HepG2 (cell line): ENCODE data around the gene AUTS2. TPM values are rescaled to one million over a fixed set of nuclear protein-coding genes. Genes with fewer than 3 reads are reported as not detected.

ENCODE experiments used
- ATAC-seq: fragments of 200-7000 bp; cut with Tn5 transposase; 3 replicates; pipeline ENCODE4 v1.9.1; 2020; ENCODE audit warnings: mild to moderate bottlenecking, moderate library complexity
- BruUV-seq: library from RNA; stranded (reverse); fragments of 400-500 nt; replicated peaks from 2 replicates; lab custom pipeline; 2021; lab: Mats Ljungman, UMichigan
- CTCF ChIA-PET: fragments of 300-600 bp; formaldehyde crosslinking; extraction: SDS; loops from one replicate; lab custom pipeline; 2021; ENCODE audit warnings: low total read pairs, inconsistent platforms, low intra/inter-chr PET ratio; lab: Yijun Ruan, JAX
- POLR2A ChIA-PET: fragments of 350-600 bp; sonication (Branson Sonifier 250); formaldehyde crosslinking; loops from one replicate; lab custom pipeline; 2020; ENCODE audit warnings: antibody characterized with exemption, inconsistent platforms; lab: Yijun Ruan, JAX
- DNase-seq: peaks from one replicate; pipeline ENCODE4 v3.0.0-alpha.2; 2015; ENCODE audit warnings: low spot score
- FAIRE-seq: peaks from 3 replicates; lab custom pipeline; 2011; peaks lifted over from hg19 to GRCh38; lab: Jason Lieb, UNC
- H2AFZ ChIP-seq: one replicate; pipeline ENCODE4 v1.6.1; 2011; ENCODE audit warnings: low read length, inconsistent platforms
- H3K27ac ChIP-seq: fragments of 300-600 bp; 3 replicates; pipeline ENCODE4 v1.8.0; 2011; ENCODE audit warnings: mixed run types, mild to moderate bottlenecking, mixed read lengths, low read length, inconsistent platforms; ENCODE audit not compliant: insufficient read depth; ENCODE audit errors: extremely low read length
- H3K27me3 ChIP-seq, 2 experiments: fragments of 200-600 bp in 1 of 2; 2 replicates in 1 of 2; 3 replicates in 1 of 2; pipeline versions ENCODE4 v1.6.0 to v1.8.0; 2011; ENCODE audit warnings: low read length in 2 of 2, mild to moderate bottlenecking in 2 of 2, moderate library complexity in 2 of 2, inconsistent platforms in 1 of 2; ENCODE audit not compliant: insufficient read depth in 2 of 2, control insufficient read depth in 1 of 2
- H3K36me3 ChIP-seq, 2 experiments: fragments of 200-600 bp in 1 of 2; replicated peaks in 1 of 2; 2 replicates in 1 of 2; 3 replicates in 1 of 2; pipeline versions ENCODE4 v1.5.1 to v1.8.0; 2011; ENCODE audit warnings: low read length in 2 of 2, inconsistent platforms in 1 of 2; ENCODE audit not compliant: insufficient read depth in 2 of 2, control insufficient read depth in 1 of 2
- H3K4me1 ChIP-seq: 2 replicates; pipeline ENCODE4 v1.5.1; 2012; ENCODE audit warnings: low read length, inconsistent platforms; ENCODE audit not compliant: insufficient read depth
- H3K4me2 ChIP-seq: 2 replicates; pipeline ENCODE4 v1.6.0; 2011; ENCODE audit warnings: low read depth, low read length, inconsistent platforms
- H3K4me3 ChIP-seq, 3 experiments: fragments of 200-600 bp in 1 of 3; sonication (generic), shearing (Covaris generic) in 1 of 3; replicated peaks in 1 of 3; 2 replicates each; pipeline ENCODE4 v1.5.1; 2011 to 2016; ENCODE audit warnings: low read length in 3 of 3, inconsistent platforms in 2 of 3, low read depth in 2 of 3, mild to moderate bottlenecking in 2 of 3, control low read depth in 1 of 3, mixed read lengths in 1 of 3; ENCODE audit not compliant: insufficient read depth in 1 of 3
- H3K79me2 ChIP-seq: one replicate; pipeline ENCODE4 v1.6.1; 2011; ENCODE audit warnings: low read length, inconsistent platforms; ENCODE audit not compliant: insufficient read depth
- H3K9ac ChIP-seq: 2 replicates; pipeline ENCODE4 v1.6.0; 2011; ENCODE audit warnings: mild to moderate bottlenecking, low read depth, low read length, inconsistent platforms; ENCODE audit not compliant: insufficient read depth
- H3K9me3 ChIP-seq: 2 replicates; pipeline ENCODE4 v1.5.1; 2012; ENCODE audit warnings: mild to moderate bottlenecking, low read length
- H4K20me1 ChIP-seq: 2 replicates; pipeline ENCODE4 v1.6.0; 2011; ENCODE audit warnings: inconsistent platforms, mild to moderate bottlenecking, low read length, moderate library complexity; ENCODE audit not compliant: insufficient read depth
- ATF1 ChIP-seq: IDR thresholded peaks from 2 replicates; pipeline ENCODE4 v1.6.1; 2016; ENCODE audit warnings: mild to moderate bottlenecking, control low read depth
- CENPT ChIP-seq: sonication (generic); formaldehyde crosslinking; IDR thresholded peaks from 2 replicates; pipeline ENCODE4 v1.8.0; 2022; ENCODE audit warnings: low read depth, mild to moderate bottlenecking, moderate library complexity, missing genetic modification reagents
- CENPX ChIP-seq: sonication (generic); formaldehyde crosslinking; IDR thresholded peaks from 2 replicates; pipeline ENCODE4 v1.9.0; 2021; ENCODE audit warnings: mild to moderate bottlenecking, missing genetic modification reagents, moderate library complexity
- KLF6 ChIP-seq: IDR thresholded peaks from 2 replicates; pipeline ENCODE4 v1.8.0; 2016; ENCODE audit warnings: missing biosample characterization, missing genetic modification reagents
- MTERF4 ChIP-seq: sonication (generic); formaldehyde crosslinking; IDR thresholded peaks from 2 replicates; pipeline ENCODE4 v1.8.0; 2023; ENCODE audit warnings: mild to moderate bottlenecking, missing genetic modification reagents
- NCOA5 ChIP-seq: sonication (generic); formaldehyde crosslinking; IDR thresholded peaks from 2 replicates; pipeline ENCODE4 v1.4.0; 2020; ENCODE audit warnings: missing genetic modification reagents
- NFYB ChIP-seq: sonication (generic); formaldehyde crosslinking; IDR thresholded peaks from 2 replicates; pipeline ENCODE4 v1.4.0; 2020; ENCODE audit warnings: missing genetic modification reagents
- PLRG1 ChIP-seq: fragments of 450-650 bp; conservative IDR thresholded peaks from 2 replicates; pipeline ENCODE4 v1.6.1; 2016
- SOX5 ChIP-seq: IDR thresholded peaks from 2 replicates; pipeline ENCODE4 v1.6.1; 2016; ENCODE audit warnings: borderline replicate concordance
- TBP ChIP-seq: sonication (generic); formaldehyde crosslinking; IDR thresholded peaks from 2 replicates; pipeline ENCODE4 v1.5.0; 2020; ENCODE audit warnings: missing genetic modification reagents
- TBX2 ChIP-seq: sonication (generic); formaldehyde crosslinking; IDR thresholded peaks from 2 replicates; pipeline ENCODE4 v1.5.0; 2020; ENCODE audit warnings: missing genetic modification reagents, mild to moderate bottlenecking, borderline replicate concordance
- ZFAT ChIP-seq: sonication (generic); formaldehyde crosslinking; conservative IDR thresholded peaks from 2 replicates; pipeline ENCODE4 v1.8.1; 2023; ENCODE audit warnings: missing genetic modification reagents, inconsistent platforms
- ZFYVE20 ChIP-seq: sonication (generic); formaldehyde crosslinking; IDR thresholded peaks from 2 replicates; pipeline ENCODE4 v1.8.0; 2023; ENCODE audit warnings: low read depth, mild to moderate bottlenecking, moderate library complexity, missing genetic modification reagents, borderline replicate concordance
- ZNF17 ChIP-seq: sonication (generic); formaldehyde crosslinking; IDR thresholded peaks from 2 replicates; pipeline ENCODE4 v1.5.0; 2020; ENCODE audit warnings: mild to moderate bottlenecking, missing genetic modification reagents
- ZNF232 ChIP-seq: sonication (generic); formaldehyde crosslinking; IDR thresholded peaks from 2 replicates; pipeline ENCODE4 v1.4.0; 2020; ENCODE audit warnings: missing genetic modification reagents, borderline replicate concordance
- ZNF317 ChIP-seq: sonication (generic); formaldehyde crosslinking; IDR thresholded peaks from 2 replicates; pipeline ENCODE4 v1.5.0; 2020; ENCODE audit warnings: mild to moderate bottlenecking, missing genetic modification reagents
- ZNF441 ChIP-seq: sonication (generic); formaldehyde crosslinking; IDR thresholded peaks from 2 replicates; pipeline ENCODE4 v1.7.0; 2021; ENCODE audit warnings: missing genetic modification reagents, borderline replicate concordance
- WGBS: methylation state at CpG from one replicate; pipeline ENCODE4 v1.1.6; 2017; ENCODE audit warnings: low lambda C conversion rate; 5-methylcytosine and 5-hydroxymethylcytosine counted together
- in situ Hi-C: cut with HindIII; loops from 2 replicates; pipeline ENCODE4 v1.10.0; 2017; ENCODE audit warnings: low pct_unique_long_range_greater_than_20kb; ENCODE audit not compliant: extremely low pct_ligation_motif_present
- intact Hi-C: fragments of 100-400 bp; cut with micrococcal nuclease; formaldehyde crosslinking; loops from one replicate; pipeline ENCODE4 v1.10.0; 2022; ENCODE audit not compliant: unreplicated experiment
- polyA plus RNA-seq, 8 experiments: library from polyadenylated mRNA; depleted of rRNA in 3 of 8; stranded (reverse) in 7 of 8; unstranded in 1 of 8; fragments of >200 nt; fragmentation: Illumina TruSeq in 4 of 8; extraction: Trizol in 4 of 8; gene quantifications; 2 replicates each; pipeline versions ENCODE4 v1.2.1 to v1.2.3, GENCODE V29; 2011 to 2016; ENCODE audit warnings: low read depth in 4 of 8, missing spikeins in 1 of 8, mixed read lengths in 1 of 8; ENCODE audit not compliant: insufficient read depth in 1 of 8
- total RNA-seq, 5 experiments: library from RNA; depleted of rRNA; stranded (reverse); fragments of >200 nt; fragmentation: Illumina TruSeq; extraction: Trizol; gene quantifications; 2 replicates each; pipeline ENCODE4 v1.2.3, GENCODE V29; 2016; ENCODE audit warnings: low read depth in 1 of 5

Gene AUTS2
- total and polyA plus RNA-seq, 2 of the 13 experiments (the other 11 are each of a cell fraction or from before 2014, with no cell fraction given) = 0.38 TPM; not detected in 1

DNA sequence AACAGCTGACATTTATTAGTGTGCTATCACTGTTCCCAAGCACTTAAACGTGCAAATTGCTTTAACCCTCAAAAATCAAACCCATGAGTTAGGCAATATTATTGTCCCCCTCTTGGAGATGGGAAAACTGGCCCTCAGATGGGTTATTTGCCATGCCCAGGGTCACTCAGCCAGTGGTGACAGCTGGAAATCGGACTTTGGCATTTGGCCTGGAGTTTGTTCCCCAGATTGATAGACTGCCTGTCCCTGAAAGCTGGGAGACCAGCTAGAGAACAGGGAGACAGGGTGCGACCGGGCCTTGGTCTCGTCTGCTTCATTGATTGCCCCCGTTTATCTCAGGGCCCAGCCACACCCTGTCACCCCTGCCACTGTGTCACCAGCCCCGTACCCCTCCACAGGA is 1167.4 kb downstream of the AUTS2 start:
- Histone ChIP-seq H3K79me2 (no peaks in the 10 kb centered on the region), H4K20me1 (no peaks in the 10 kb centered on the region), H3K36me3 (no peaks in the 10 kb centered on the region), H3K27ac (no peak overlapping the region), H3K4me3 (no peak overlapping the region), H3K9ac (no peak overlapping the region), H3K9me3 (no peaks in the 10 kb centered on the region), H3K4me2 (no peak overlapping the region), H3K27me3 (no peaks in the 10 kb centered on the region), H2AFZ (no peak overlapping the region), H3K4me1 (no peaks in the 10 kb centered on the region)
- no peak for DNase-seq
- no peak for FAIRE-seq
- WGBS = 59% methylated on average over 7 of the region's 7 CpGs
- ATAC-seq = no peak
- intact Hi-C loops = no loop called here
- no TSS peak for BruUV-seq
- POLR2A ChIA-PET = no interaction called here
- TF ChIP-seq KLF6 (CRISPR knock-in tag) = no peak
- no peak for TF ChIP-seq ZNF317 (CRISPR knock-in tag)
- no peak for TF ChIP-seq MTERF4 (CRISPR knock-in tag)
- TF ChIP-seq ZFAT (CRISPR knock-in tag) = no peak
- no peak for TF ChIP-seq TBP (CRISPR knock-in tag)
- no peak for TF ChIP-seq CENPX (CRISPR knock-in tag)
- no peak for TF ChIP-seq SOX5
- TF ChIP-seq ZNF441 (CRISPR knock-in tag) = no peak
- TF ChIP-seq PLRG1 = no peak
- TF ChIP-seq ZNF17 (CRISPR knock-in tag) = no peak
- no peak for TF ChIP-seq NCOA5 (CRISPR knock-in tag)
- TF ChIP-seq ATF1 = no peak
- TF ChIP-seq TBX2 (CRISPR knock-in tag) = no peak
- no peak for TF ChIP-seq NFYB
- no peak for TF ChIP-seq CENPT (CRISPR knock-in tag)
- no peak for TF ChIP-seq ZNF232 (CRISPR knock-in tag)
- TF ChIP-seq ZFYVE20 = no peak
- TF ChIP-seq, all 625 proteins: peak for 0
- CTCF ChIA-PET = no interaction called here
- in situ Hi-C loops = no loop called here
